Heart right ventricle (tissue), 16 donors: Measurements from ENCODE around the gene CFAP69. TPM values are rescaled to one million over a fixed set of nuclear protein-coding genes. Genes with fewer than 3 reads are reported as not detected.

Experiments used
- ATAC-seq, 8 donors: fragments of 200-7000 bp; cut with Tn5 transposase; one replicate each; pipeline ENCODE4 v1.9.1; 2020; ENCODE audit warnings: mild to moderate bottlenecking in 8 of 8, moderate library complexity in 8 of 8, moderate number of reproducible peaks in 1 of 8
- DNase-seq, 2 donors: peaks; one replicate each; pipeline ENCODE4 v3.0.0-alpha.2; 2020
- H3K27ac ChIP-seq, 10 donors: fragments of 200-600 bp; sonication (generic) in 2 of 10; one replicate each; pipeline versions ENCODE4 v1.5.0 to v1.8.0; 2020 to 2022; ENCODE audit warnings: mild to moderate bottlenecking in 3 of 10
- H3K27me3 ChIP-seq, 7 donors: fragments of 200-600 bp; one replicate each; pipeline ENCODE4 v1.8.0; 2021 to 2022; ENCODE audit warnings: mild to moderate bottlenecking in 2 of 7
- H3K36me3 ChIP-seq, 9 donors: fragments of 200-600 bp; sonication (generic) in 1 of 9; one replicate each; pipeline versions ENCODE4 v1.5.0 to v1.8.0; 2020 to 2022; ENCODE audit warnings: mild to moderate bottlenecking in 2 of 9
- H3K4me1 ChIP-seq, 9 donors: fragments of 200-600 bp; sonication (generic) in 1 of 9; one replicate each; pipeline versions ENCODE4 v1.5.0 to v1.8.0; 2020 to 2022; ENCODE audit warnings: mild to moderate bottlenecking in 4 of 9
- H3K4me3 ChIP-seq, 10 donors: fragments of 200-600 bp; sonication (generic) in 2 of 10; one replicate each; pipeline versions ENCODE4 v1.5.0 to v1.8.0; 2020 to 2022; ENCODE audit warnings: mild to moderate bottlenecking in 7 of 10, moderate library complexity in 2 of 10
- H3K9me3 ChIP-seq, 11 donors: fragments of 200-600 bp in 10 of 11; sonication (generic) in 2 of 11; one replicate each; pipeline versions ENCODE4 v1.5.0 to v1.8.0; 2013 to 2022; ENCODE audit warnings: mild to moderate bottlenecking in 2 of 11, control low read depth in 1 of 11, moderate library complexity in 1 of 11
- WGBS, 2 donors: extraction: QIAGEN DNeasy Blood & Tissue Kit; methylation state at CpG; one replicate each; pipeline ENCODE4 v1.1.7; 2013; ENCODE audit warnings: inconsistent platforms in 1 of 2; 5-methylcytosine and 5-hydroxymethylcytosine counted together
- intact Hi-C, 10 donors: fragments of 100-400 bp; cut with DNase I; formaldehyde crosslinking; loops; one replicate each; pipeline versions ENCODE4 v1.11.1 to v1.14.2; 2022
- polyA plus RNA-seq, 2 donors: library from polyadenylated mRNA; stranded (reverse); fragments of 200-250 nt; gene quantifications; one replicate each; pipeline ENCODE4 v1.2.3, GENCODE V29; 2013
- total RNA-seq, 10 donors: library from RNA; stranded (reverse); fragmentation: NEBNext Ultra II Directional in 3 of 10; extraction: Animal tissue kit (Norgen Biotek cat#: 25700) in 3 of 10; gene quantifications; one replicate each; pipeline versions ENCODE4 v1.2.1 to v1.2.4, GENCODE V29; 2021 to 2023
- TF ChIP-seq, protein P1 (sequence below), 9 donors: fragments of 200-600 bp; sonication (generic) in 2 of 9; IDR thresholded peaks; one replicate each; pipeline versions ENCODE4 v1.5.0 to v1.8.0; 2021 to 2022; ENCODE audit warnings: antibody characterized with exemption in 9 of 9, mild to moderate bottlenecking in 5 of 9, moderate library complexity in 1 of 9
- donor health status: Arrhythmogenic right ventricular cardiomyopathy.
- donor health status: ischemic (EF 13 %, LVEDD 7.1; RV severe dilation, severe dysfunction).
- donor health status: healthy with polysubstance abuse.
- donor health status: DM: no; HTN: yes; CAD: no.
- donor health status: DM: no; HTN: no; CAD: no.
- donor health status: ischemic (EF 25% LVEDD 6.9; RV normal size, moderate dysfunction).
- donor health status: ischemic (EF 25% LVEDD 5.7; RV mildly dilated, moderate dysfunction).
- donor health status: healthy.
- donor health status: DM: yes; HTN: yes; CAD: no.
- donor health status: Ischemic cardiomyopathy.
- donor health status: ischemic (EF 35%, LVEDD 5.7; RV mildly dilated, moderate dysfunction).
- donor health status: nonischemic (EF 11% LVEDD 7.7; RV severe dilation, severe dysfunction).
- donor health status: DM: yes; HTN: yes; CAD: no.
- donor health status: PGD.
- donor health status: ischemic (EF 29% LVEDD 5.4; RV normal size, mild dysfunction).
- donor health status: nonischemic (EF 23%, LVEDD 6.1; RV moderate dilation, normal function).

The CFAP69 gene
- total and polyA plus RNA-seq, 12 donors = 0.68 to 4.2 (median 2.8) TPM

DNA sequence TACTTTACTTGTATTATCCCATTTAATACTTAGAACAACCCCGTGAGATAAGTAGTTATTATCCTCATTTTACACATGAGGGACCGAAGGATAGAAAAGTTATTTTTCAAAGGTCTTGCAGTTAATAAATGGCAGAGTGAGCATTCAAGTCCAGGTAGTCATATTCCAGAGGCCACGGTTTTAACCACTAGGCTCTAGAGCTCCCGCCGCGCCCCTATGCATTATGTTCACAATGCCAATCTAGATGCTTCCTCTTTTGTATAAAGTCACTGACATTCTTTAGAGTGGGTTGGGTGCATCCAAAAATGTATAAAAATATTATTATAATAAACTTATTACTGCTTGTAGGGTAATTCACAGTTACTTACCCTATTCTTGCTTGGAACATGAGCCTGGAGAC lies 11.4 kb upstream of the CFAP69 start:
- H3K36me3 ChIP-seq = no peaks in the 10 kb centered on the region
- H3K9me3 ChIP-seq = no peaks in the 10 kb centered on the region
- H3K27ac ChIP-seq = no peak overlapping the region
- 94% methylated on average over 6 of the region's 6 CpGs for WGBS, 2 donors
- H3K4me3 ChIP-seq = no peak overlapping the region
- no peaks in the 10 kb centered on the region for H3K4me1 ChIP-seq
- TF ChIP-seq, protein P1, sequence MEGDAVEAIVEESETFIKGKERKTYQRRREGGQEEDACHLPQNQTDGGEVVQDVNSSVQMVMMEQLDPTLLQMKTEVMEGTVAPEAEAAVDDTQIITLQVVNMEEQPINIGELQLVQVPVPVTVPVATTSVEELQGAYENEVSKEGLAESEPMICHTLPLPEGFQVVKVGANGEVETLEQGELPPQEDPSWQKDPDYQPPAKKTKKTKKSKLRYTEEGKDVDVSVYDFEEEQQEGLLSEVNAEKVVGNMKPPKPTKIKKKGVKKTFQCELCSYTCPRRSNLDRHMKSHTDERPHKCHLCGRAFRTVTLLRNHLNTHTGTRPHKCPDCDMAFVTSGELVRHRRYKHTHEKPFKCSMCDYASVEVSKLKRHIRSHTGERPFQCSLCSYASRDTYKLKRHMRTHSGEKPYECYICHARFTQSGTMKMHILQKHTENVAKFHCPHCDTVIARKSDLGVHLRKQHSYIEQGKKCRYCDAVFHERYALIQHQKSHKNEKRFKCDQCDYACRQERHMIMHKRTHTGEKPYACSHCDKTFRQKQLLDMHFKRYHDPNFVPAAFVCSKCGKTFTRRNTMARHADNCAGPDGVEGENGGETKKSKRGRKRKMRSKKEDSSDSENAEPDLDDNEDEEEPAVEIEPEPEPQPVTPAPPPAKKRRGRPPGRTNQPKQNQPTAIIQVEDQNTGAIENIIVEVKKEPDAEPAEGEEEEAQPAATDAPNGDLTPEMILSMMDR (IDR thresholded peaks at IDR 0.05) = no peak
- no peak for ATAC-seq
- no peak for DNase-seq
- intact Hi-C loops = no loop called here
- no peaks in the 10 kb centered on the region for H3K27me3 ChIP-seq

DNA sequence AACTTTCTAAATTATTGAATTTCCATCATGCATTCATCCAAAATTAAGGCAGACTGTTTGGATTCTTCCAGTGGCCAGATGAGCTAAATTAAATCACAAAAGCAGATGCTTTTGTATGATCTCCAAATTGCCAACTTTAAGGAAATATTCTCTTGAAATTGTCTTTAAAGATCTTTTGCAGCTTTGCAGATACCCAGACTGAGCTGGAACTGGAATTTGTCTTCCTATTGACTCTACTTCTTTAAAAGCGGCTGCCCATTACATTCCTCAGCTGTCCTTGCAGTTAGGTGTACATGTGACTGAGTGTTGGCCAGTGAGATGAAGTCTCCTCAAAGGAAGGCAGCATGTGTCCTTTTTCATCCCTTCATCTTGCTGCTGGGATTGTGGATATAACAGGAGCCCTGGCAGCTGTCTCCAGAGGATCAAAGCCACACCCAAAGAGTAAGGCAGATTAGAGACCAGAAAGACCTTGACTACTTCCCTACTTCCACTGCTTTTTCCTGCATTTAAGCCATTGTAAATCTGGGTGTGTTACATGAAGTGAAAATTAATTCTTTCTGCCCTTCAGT lies 8.2 kb upstream of the CFAP69 start:
- Histone ChIP-seq H3K27ac (no peak overlapping the region), H3K27me3 (no peaks in the 10 kb centered on the region), H3K4me3 (no peak overlapping the region), H3K4me1 (no peaks in the 10 kb centered on the region), H3K9me3 (no peaks in the 10 kb centered on the region), H3K36me3 (no peaks in the 10 kb centered on the region)
- ATAC-seq (no peak), DNase-seq (no peak)
- 70 to 81% methylated on average over 1 of the region's 1 CpG for WGBS, 2 donors
- intact Hi-C loops = no loop called here
- TF ChIP-seq, protein P1 (IDR thresholded peaks at IDR 0.05) = no peak

DNA sequence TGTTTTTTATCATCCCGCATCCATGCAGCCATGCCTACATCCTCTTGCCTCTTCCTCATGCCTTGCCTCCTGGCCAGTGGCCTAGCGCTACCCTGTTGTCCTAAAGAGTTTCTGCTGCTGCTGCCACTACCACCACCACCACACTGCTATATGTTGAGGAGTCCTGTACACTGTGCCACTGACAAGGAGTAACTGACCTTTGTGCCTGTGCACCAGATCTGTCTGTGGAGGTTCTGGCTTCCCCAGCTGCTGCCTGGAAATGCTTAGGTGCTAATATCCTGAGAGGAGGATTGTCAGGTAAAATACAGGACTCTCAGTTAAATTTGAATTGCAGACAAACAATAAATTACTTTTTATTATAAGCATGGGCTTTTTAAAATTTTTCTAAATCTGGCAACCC lies 7.0 kb upstream of the CFAP69 start:
- 94 to 98% methylated on average over 2 of the region's 2 CpGs for WGBS, 2 donors
- Histone ChIP-seq H3K4me3 (no peak overlapping the region), H3K9me3 (no peaks in the 10 kb centered on the region), H3K36me3 (no peaks in the 10 kb centered on the region), H3K27ac (no peak overlapping the region), H3K4me1 (no peaks in the 10 kb centered on the region), H3K27me3 (no peaks in the 10 kb centered on the region)
- no peak for DNase-seq
- intact Hi-C loops = no loop called here
- ATAC-seq = no peak
- TF ChIP-seq, protein P1 (IDR thresholded peaks at IDR 0.05) = no peak

DNA sequence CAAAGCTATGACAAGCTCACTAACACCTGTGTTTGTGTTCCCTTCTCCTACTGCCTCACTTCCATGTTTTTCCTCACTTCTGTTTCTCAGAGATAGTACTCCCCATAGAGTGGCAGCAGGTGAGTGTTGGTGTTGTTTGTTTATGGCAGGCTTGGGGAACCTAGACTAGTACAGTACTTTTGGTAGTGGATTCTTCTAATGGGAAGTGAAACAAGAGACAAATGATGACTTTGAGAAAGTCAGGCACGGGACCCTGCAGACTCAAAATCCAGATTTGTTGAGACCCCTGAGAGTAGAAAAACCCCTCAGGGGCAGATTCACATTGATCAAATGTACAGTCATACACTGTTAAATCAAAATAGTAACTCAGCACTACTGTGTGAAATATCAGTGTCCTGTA lies 6.4 kb upstream of the CFAP69 start:
- 79% methylated on average over 1 of the region's 1 CpG for WGBS, 2 donors
- ATAC-seq (no peak), DNase-seq (no peak)
- Histone ChIP-seq H3K4me1 (no peaks in the 10 kb centered on the region), H3K27me3 (peaks cover 0 to 2% (median 0%) of the 10 kb centered on the region in 7 donors), H3K4me3 (no peak overlapping the region), H3K27ac (no peak overlapping the region), H3K9me3 (no peaks in the 10 kb centered on the region), H3K36me3 (no peaks in the 10 kb centered on the region)
- TF ChIP-seq, protein P1 (IDR thresholded peaks at IDR 0.05) = no peak
- intact Hi-C loops = no loop called here
